Neutrophil (primary cell): Measurements from ENCODE around the gene MBD6.
"Not testable (repeated sequence)": the region's sequence is repeated elsewhere in the genome, so short reads cannot be mapped to it uniquely, and the experiment has no call there.

Experiments
- H3K27ac ChIP-seq: fragments of 200-600 bp; sonication (generic); 2 replicates; pipeline ENCODE4 v1.5.1; 2016; ENCODE audit warnings: mild to moderate bottlenecking, moderate library complexity
- H3K27me3 ChIP-seq: fragments of 200-600 bp; sonication (generic); 2 replicates; pipeline ENCODE4 v1.6.0; 2016; ENCODE audit warnings: mild to moderate bottlenecking
- H3K36me3 ChIP-seq: fragments of 200-600 bp; sonication (generic); 2 replicates; pipeline ENCODE4 v1.5.1; 2017
- H3K4me1 ChIP-seq, 2 experiments: fragments of 200-600 bp in 1 of 2; sonication (generic) in 1 of 2; 1 replicate in 1 of 2; 2 replicates in 1 of 2; pipeline versions ENCODE4 v1.5.1 to v1.6.1; 2013 to 2016; ENCODE audit warnings: low read depth in 1 of 2, low read length in 1 of 2, mild to moderate bottlenecking in 1 of 2, moderate library complexity in 1 of 2; ENCODE audit not compliant: control insufficient read depth in 1 of 2, insufficient read depth in 1 of 2
- H3K4me3 ChIP-seq, 2 experiments: fragments of 200-600 bp in 1 of 2; sonication (generic) in 1 of 2; 1 replicate in 1 of 2; 2 replicates in 1 of 2; pipeline ENCODE4 v1.5.1; 2013 to 2016; ENCODE audit warnings: low read depth in 1 of 2, low read length in 1 of 2, mild to moderate bottlenecking in 1 of 2, moderate library complexity in 1 of 2
- H3K9me3 ChIP-seq: fragments of 200-600 bp; sonication (generic); 2 replicates; pipeline ENCODE4 v1.5.1; 2016
- CTCF ChIP-seq: fragments of 200-600 bp; sonication (generic); IDR thresholded peaks from 2 replicates; pipeline ENCODE4 v1.5.1; 2016; ENCODE audit warnings: antibody characterized with exemption

Gene MBD6

GRCh38 chr12:57553343-57554202 is 30.9 kb downstream of the MBD6 start:
- H3K4me3 ChIP-seq = no peak overlapping the region
- peaks cover 5 to 10% of the 10 kb centered on the region in 2 experiments for H3K4me1 ChIP-seq
- no peak overlapping the region for H3K27ac ChIP-seq

GRCh38 chr12:57554453-57554852 is 31.8 kb downstream of the MBD6 start:
- Histone ChIP-seq H3K27ac (no peak overlapping the region), H3K27me3 (peaks cover 63% of the 10 kb centered on the region), H3K4me3 (no peak overlapping the region), H3K36me3 (no peaks in the 10 kb centered on the region), H3K9me3 (no peaks in the 10 kb centered on the region), H3K4me1 (peaks cover 5 to 9% of the 10 kb centered on the region in 2 experiments)
- no peak for TF ChIP-seq CTCF

More at GRCh38 chr12:57553343-57554202, 30.9 kb downstream of the MBD6 start:
- Histone ChIP-seq H3K36me3 (no peaks in the 10 kb centered on the region), H3K9me3 (no peaks in the 10 kb centered on the region), H3K27me3 (peaks cover 72% of the 10 kb centered on the region)
- no peak for TF ChIP-seq CTCF

GRCh38 chr12:57554897-57555296 is 32.3 kb downstream of the MBD6 start:
- no peak overlapping the region for H3K4me3 ChIP-seq
- H3K27me3 ChIP-seq = peaks cover 63% of the 10 kb centered on the region
- H3K4me1 ChIP-seq = peaks cover 4 to 5% of the 10 kb centered on the region in 2 experiments
- TF ChIP-seq CTCF = no peak
- H3K9me3 ChIP-seq = no peaks in the 10 kb centered on the region
- no peak overlapping the region for H3K27ac ChIP-seq
- no peaks in the 10 kb centered on the region for H3K36me3 ChIP-seq

GRCh38 chr12:57558864-57559263 is 36.2 kb downstream of the MBD6 start:
- H3K4me1 ChIP-seq = no peaks in the 10 kb centered on the region
- H3K9me3 ChIP-seq = no peaks in the 10 kb centered on the region
- no peak for TF ChIP-seq CTCF
- no peak overlapping the region for H3K4me3 ChIP-seq
- no peaks in the 10 kb centered on the region for H3K36me3 ChIP-seq
- H3K27ac ChIP-seq = no peak overlapping the region
- peaks cover 61% of the 10 kb centered on the region for H3K27me3 ChIP-seq

GRCh38 chr12:57560516-57560915 is 37.9 kb downstream of the MBD6 start:
- H3K9me3 ChIP-seq = no peaks in the 10 kb centered on the region
- peaks cover 65% of the 10 kb centered on the region for H3K27me3 ChIP-seq
- H3K27ac ChIP-seq = no peak overlapping the region
- no peak overlapping the region for H3K4me3 ChIP-seq
- H3K4me1 ChIP-seq = no peaks in the 10 kb centered on the region
- H3K36me3 ChIP-seq = no peaks in the 10 kb centered on the region
- TF ChIP-seq CTCF = no peak

- not testable (repeated sequence) for H3K9me3 ChIP-seq, H3K36me3 ChIP-seq, H3K27ac ChIP-seq, H3K4me1 ChIP-seq, H3K4me3 ChIP-seq
- peaks cover 65% of the 10 kb centered on the region for H3K27me3 ChIP-seq
Measured at GRCh38 chr12:57561117-57561516, 38.5 kb downstream of the MBD6 start.
